Hindlimb muscle (tissue), 1 donor: Measurements from ENCODE around the gene LIPM. TPM values are rescaled to one million over a fixed set of nuclear protein-coding genes. Genes with fewer than 3 reads are reported as not detected.

Experiments
- DNase-seq: peaks from one replicate; pipeline ENCODE4 v3.0.0-alpha.2; 2013
- polyA plus RNA-seq: library from polyadenylated mRNA; unstranded; fragments of 120-200 nt; gene quantifications from one replicate; pipeline ENCODE4 v1.2.1, GENCODE V29; 2013; ENCODE audit not compliant: insufficient read length

The LIPM gene
- polyA plus RNA-seq, 1 donor = not detected

GRCh38 chr10:88841316-88842111 lies 39.0 kb downstream of the LIPM start:
- no peak for DNase-seq

GRCh38 chr10:88843171-88843570 lies 40.6 kb downstream of the LIPM start:
- no peak for DNase-seq

- no peak for DNase-seq
Measured at GRCh38 chr10:88848499-88848898, 46.0 kb downstream of the LIPM start.

DNA sequence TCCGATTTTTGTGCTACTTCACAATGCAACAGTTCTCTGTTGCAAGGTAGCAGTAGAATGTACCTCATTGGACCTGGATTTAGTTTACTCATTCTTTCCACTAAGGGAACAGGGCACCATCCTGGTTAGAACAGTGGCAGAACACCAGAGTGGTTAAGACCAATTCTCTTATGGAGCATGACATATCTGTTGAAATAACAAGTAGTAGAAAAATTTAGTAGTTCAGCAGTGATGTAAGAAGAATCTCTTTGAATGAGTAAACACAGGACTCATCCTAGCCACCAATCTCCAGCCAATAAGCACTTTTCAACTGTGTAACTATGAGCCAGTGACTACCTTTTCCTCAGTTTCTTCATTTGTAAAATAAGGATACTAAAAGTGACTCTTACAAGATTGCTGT lies 46.7 kb downstream of the LIPM start:
- no peak for DNase-seq

GRCh38 chr10:88850712-88851111 lies 48.2 kb downstream of the LIPM start:
- DNase-seq = no peak

- DNase-seq = no peak
Measured at GRCh38 chr10:88851706-88852105, 49.2 kb downstream of the LIPM start, which contains the start of gene ANKRD22. ANKRD22 (minus strand) TSS chr10:88851844; CDS start chr10:88851607, 237 bp downstream.

- no peak for DNase-seq
Measured at GRCh38 chr10:88852327-88852726, 49.8 kb downstream of the LIPM start.

DNA sequence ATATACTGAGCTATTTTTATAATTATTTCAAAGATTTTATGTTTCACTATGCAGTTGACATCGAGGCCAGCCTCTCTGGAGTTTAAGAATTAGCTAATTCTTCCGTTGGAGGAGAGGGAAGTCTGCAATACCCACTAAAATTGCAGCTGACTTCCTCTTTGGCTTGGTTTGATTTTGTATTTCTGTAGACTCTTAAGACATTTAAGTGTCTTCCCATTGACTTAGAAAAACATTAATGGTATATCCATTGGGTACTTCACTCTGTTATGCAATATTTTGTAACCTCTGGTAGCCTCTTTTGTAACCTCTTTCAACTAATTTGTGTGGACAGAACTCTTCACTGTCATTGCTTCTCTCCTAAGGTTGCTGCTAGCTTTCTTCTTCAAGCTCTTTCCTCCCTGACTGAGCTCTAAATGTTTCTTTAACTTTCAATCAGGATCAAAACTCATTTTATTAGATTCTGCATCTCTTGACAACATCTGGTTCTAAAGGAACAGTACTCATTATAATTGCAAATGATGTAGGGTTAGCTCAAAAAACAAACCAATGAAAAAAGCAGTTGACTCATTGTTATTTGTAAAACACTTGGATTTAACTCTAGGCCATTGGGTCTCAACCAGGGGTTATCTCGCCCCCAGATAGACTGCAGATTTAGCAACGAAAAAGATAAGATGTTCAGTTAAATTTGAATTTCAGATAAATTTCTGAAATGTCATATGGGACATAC lies 50.8 kb downstream of the LIPM start:
- DNase-seq = no peak

DNA sequence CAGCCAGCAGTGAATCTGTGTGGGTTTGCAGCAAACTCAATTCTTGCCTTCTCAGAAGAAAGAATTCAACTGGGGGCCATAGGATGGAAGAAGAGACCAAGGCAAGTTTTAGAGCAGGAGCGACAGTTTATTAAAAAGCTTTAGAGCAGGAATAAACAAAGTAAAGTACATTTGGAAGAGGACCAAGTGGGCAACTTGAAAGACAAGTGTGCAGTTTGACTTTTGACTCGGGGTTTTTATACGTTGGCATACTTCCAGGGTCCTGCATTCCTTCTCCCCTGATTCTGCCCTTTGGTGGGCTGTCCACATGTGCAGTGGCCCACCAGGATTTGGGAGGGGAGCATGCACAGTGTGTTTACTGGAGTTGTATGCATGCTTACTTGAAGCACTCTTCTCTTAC lies 52.2 kb downstream of the LIPM start:
- DNase-seq = no peak

GRCh38 chr10:88857831-88858230 lies 55.3 kb downstream of the LIPM start:
- no peak for DNase-seq

DNA sequence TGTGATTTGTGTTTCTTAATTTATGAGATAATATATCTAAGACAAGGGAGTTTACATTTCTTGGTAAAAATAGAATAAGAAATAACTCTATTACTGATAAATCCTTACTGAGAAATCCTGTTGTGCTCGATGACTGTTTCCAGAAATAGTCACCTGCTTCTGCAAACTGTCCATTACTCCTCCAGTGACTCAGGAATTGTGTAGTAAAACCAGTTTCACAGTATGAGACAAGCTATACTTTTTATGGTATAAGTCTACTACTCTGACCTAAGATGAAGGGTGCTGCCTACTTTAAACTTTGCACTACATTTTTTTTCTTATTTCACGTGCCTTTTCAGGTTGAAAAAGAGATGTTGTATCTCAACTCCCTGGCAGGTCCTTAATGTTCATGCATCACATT lies 56.0 kb downstream of the LIPM start:
- no peak for DNase-seq

GRCh38 chr10:88861036-88861435 lies 58.5 kb downstream of the LIPM start:
- no peak for DNase-seq

- no peak for DNase-seq
Measured at GRCh38 chr10:88865281-88865876, 62.8 kb downstream of the LIPM start.

DNA sequence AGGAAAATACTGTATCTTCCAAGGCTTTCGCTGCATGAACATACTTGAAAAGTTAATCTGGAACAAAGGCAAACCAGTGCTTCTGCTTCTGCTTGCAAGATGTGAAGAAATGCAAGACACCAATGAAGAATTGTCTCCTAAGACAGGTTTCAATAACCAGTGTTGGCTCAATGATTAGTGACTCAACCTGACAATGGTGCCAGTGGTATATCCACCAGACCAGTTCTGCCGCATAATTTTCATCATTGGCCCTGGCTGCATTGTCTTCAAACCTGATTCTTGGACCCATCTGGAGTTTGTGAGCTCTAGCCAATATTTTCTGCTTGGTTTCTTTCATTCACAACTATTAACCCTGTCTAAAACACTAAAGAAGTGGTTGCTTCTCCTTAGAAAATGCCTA lies 63.9 kb downstream of the LIPM start:
- no peak for DNase-seq

GRCh38 chr10:88870089-88870488 lies 67.6 kb downstream of the LIPM start:
- DNase-seq = no peak

Other genes with a start within 250 kb of the LIPM start
- gene RNLS, start 219.4 kb upstream of the LIPM start, polyA plus RNA-seq = 2.7 TPM
- 0.05 TPM for gene LIPJ, start 216.0 kb upstream of the LIPM start, polyA plus RNA-seq
- not detected for gene LIPF, start 138.3 kb upstream of the LIPM start, polyA plus RNA-seq
- not detected for gene LIPK, start 96.5 kb upstream of the LIPM start, polyA plus RNA-seq
- not detected for gene LIPN, start 42.7 kb upstream of the LIPM start, polyA plus RNA-seq
- not detected for gene ANKRD22, start 49.1 kb downstream of the LIPM start, polyA plus RNA-seq
- 5.4 TPM for gene STAMBPL1, start 77.5 kb downstream of the LIPM start, polyA plus RNA-seq
- gene ACTA2, start 150.0 kb downstream of the LIPM start, polyA plus RNA-seq = 220 TPM
- 10.5 TPM for gene FAS, start 188.1 kb downstream of the LIPM start, polyA plus RNA-seq